Fibroblast of lung (primary cell): Measurements from ENCODE around the gene RUVBL2. TPM values are rescaled to one million over a fixed set of nuclear protein-coding genes. Genes with fewer than 3 reads are reported as not detected.

Experiments used
- DNase-seq, 2 donors: peaks; one replicate each; pipeline versions ENCODE4 v3.0.0 to v3.0.0-alpha.2; 2010; ENCODE audit warnings: low read depth in 2 of 2
- H2AFZ ChIP-seq: 2 replicates; pipeline ENCODE4 v1.5.1; 2012; ENCODE audit warnings: low read length, control low read depth, inconsistent platforms
- H3K27ac ChIP-seq: 2 replicates; pipeline ENCODE4 v1.5.1; 2011; ENCODE audit warnings: low read length, control low read depth; ENCODE audit not compliant: insufficient read depth
- H3K27me3 ChIP-seq: 2 replicates; pipeline ENCODE4 v1.5.1; 2011; ENCODE audit warnings: mild to moderate bottlenecking, low read length; ENCODE audit not compliant: control insufficient read depth, insufficient read depth
- H3K36me3 ChIP-seq: 2 replicates; pipeline ENCODE4 v1.5.1; 2011; ENCODE audit warnings: low read length; ENCODE audit not compliant: control insufficient read depth, insufficient read depth
- H3K4me1 ChIP-seq: 2 replicates; pipeline ENCODE4 v1.5.1; 2011; ENCODE audit warnings: low read length; ENCODE audit not compliant: control insufficient read depth, insufficient read depth; ENCODE audit errors: extremely low read depth
- H3K4me2 ChIP-seq: 2 replicates; pipeline ENCODE4 v1.5.1; 2011; ENCODE audit warnings: low read length, control low read depth; ENCODE audit not compliant: insufficient read depth; ENCODE audit errors: extremely low read depth
- H3K4me3 ChIP-seq, 4 experiments: fragments of 200-600 bp in 1 of 4; sonication (generic) in 1 of 4; replicated peaks in 1 of 4; 2 replicates each; pipeline ENCODE4 v1.5.1; 2011 to 2016; ENCODE audit warnings: low read length in 4 of 4, low read depth in 3 of 4, mild to moderate bottlenecking in 3 of 4, control low read depth in 2 of 4, inconsistent platforms in 1 of 4, mixed read lengths in 1 of 4; ENCODE audit not compliant: insufficient read depth in 1 of 4; ENCODE audit errors: control extremely low read depth in 1 of 4
- H3K79me2 ChIP-seq: 2 replicates; pipeline ENCODE4 v1.5.1; 2012; ENCODE audit warnings: mild to moderate bottlenecking, low read length, inconsistent platforms; ENCODE audit not compliant: control insufficient read depth, insufficient read depth
- H3K9ac ChIP-seq: 2 replicates; pipeline ENCODE4 v1.5.1; 2011; ENCODE audit warnings: mild to moderate bottlenecking, low read length, control low read depth; ENCODE audit not compliant: insufficient read depth
- H3K9me3 ChIP-seq: 2 replicates; pipeline ENCODE4 v1.5.1; 2012; ENCODE audit warnings: low read depth, low read length; ENCODE audit not compliant: control insufficient read depth, insufficient read depth
- H4K20me1 ChIP-seq: 2 replicates; pipeline ENCODE4 v1.5.1; 2011; ENCODE audit warnings: low read length; ENCODE audit not compliant: control insufficient read depth, insufficient read depth; ENCODE audit errors: extremely low read depth
- EZH2 ChIP-seq: IDR thresholded peaks from 2 replicates; pipeline ENCODE4 v1.5.1; 2012; ENCODE audit warnings: low read length, control low read depth, mild to moderate bottlenecking; ENCODE audit errors: missing control alignments
- polyA plus RNA-seq, 2 donors: library from polyadenylated mRNA; depleted of rRNA in 1 of 2; stranded (reverse) in 1 of 2; unstranded in 1 of 2; fragments of >200 nt; gene quantifications; 2 replicates each; pipeline ENCODE4 v1.2.1, GENCODE V29; 2011 to 2012; ENCODE audit warnings: missing spikeins in 1 of 2
- total RNA-seq: library from RNA; depleted of rRNA; stranded (reverse); fragments of >200 nt; gene quantifications from 2 replicates; pipeline ENCODE4 v1.2.1, GENCODE V29; 2014
- TF ChIP-seq, protein P1 (sequence below), 2 donors: IDR thresholded peaks in 1 of 2; conservative IDR thresholded peaks in 1 of 2; 1 replicate in 1 of 2; 2 replicates in 1 of 2; pipeline ENCODE4 v1.5.1; 2011 to 2012; ENCODE audit warnings: low read length in 2 of 2, control low read depth in 1 of 2, inconsistent platforms in 1 of 2, low read depth in 1 of 2, mild to moderate bottlenecking in 1 of 2

RUVBL2 gene
- total and polyA plus RNA-seq, 2 donors (not counting 1 experiment from before 2014, with no cell fraction given): 77.6 to 158 TPM

GRCh38 chr19:48967346-48968178 is 26.1 kb upstream of the RUVBL2 start:
- peaks cover 6% of the 10 kb centered on the region for H4K20me1 ChIP-seq
- H3K4me3 ChIP-seq: peak overlapping the region in 2 of 4 experiments; percentile 94 to 99
- DNase-seq: peak; percentile 49 to 78
- H3K9ac ChIP-seq: no peak overlapping the region
- peaks cover 15% of the 10 kb centered on the region for H3K4me1 ChIP-seq
- H3K4me2 ChIP-seq: peak overlapping the region; percentile 9
- H3K79me2 ChIP-seq: peaks cover 19% of the 10 kb centered on the region
- H3K9me3 ChIP-seq: no peaks in the 10 kb centered on the region
- no peak overlapping the region for H3K27ac ChIP-seq
- peaks cover 20% of the 10 kb centered on the region for H3K36me3 ChIP-seq
- H3K27me3 ChIP-seq: no peaks in the 10 kb centered on the region
- no peak for TF ChIP-seq EZH2
- TF ChIP-seq, protein P1, sequence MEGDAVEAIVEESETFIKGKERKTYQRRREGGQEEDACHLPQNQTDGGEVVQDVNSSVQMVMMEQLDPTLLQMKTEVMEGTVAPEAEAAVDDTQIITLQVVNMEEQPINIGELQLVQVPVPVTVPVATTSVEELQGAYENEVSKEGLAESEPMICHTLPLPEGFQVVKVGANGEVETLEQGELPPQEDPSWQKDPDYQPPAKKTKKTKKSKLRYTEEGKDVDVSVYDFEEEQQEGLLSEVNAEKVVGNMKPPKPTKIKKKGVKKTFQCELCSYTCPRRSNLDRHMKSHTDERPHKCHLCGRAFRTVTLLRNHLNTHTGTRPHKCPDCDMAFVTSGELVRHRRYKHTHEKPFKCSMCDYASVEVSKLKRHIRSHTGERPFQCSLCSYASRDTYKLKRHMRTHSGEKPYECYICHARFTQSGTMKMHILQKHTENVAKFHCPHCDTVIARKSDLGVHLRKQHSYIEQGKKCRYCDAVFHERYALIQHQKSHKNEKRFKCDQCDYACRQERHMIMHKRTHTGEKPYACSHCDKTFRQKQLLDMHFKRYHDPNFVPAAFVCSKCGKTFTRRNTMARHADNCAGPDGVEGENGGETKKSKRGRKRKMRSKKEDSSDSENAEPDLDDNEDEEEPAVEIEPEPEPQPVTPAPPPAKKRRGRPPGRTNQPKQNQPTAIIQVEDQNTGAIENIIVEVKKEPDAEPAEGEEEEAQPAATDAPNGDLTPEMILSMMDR (conservative IDR thresholded peaks at IDR 0.05 in 1 of 2, IDR thresholded peaks at IDR 0.05 in 1 of 2; ENCODE audit: low read depth in 1 of 2, low read length in 2 of 2): no peak
- H2AFZ ChIP-seq: no peak overlapping the region

- no peaks in the 10 kb centered on the region for H3K9me3 ChIP-seq
- TF ChIP-seq EZH2: no peak
- TF ChIP-seq, protein P1 (conservative IDR thresholded peaks at IDR 0.05 in 1 of 2, IDR thresholded peaks at IDR 0.05 in 1 of 2; ENCODE audit: low read depth in 1 of 2, low read length in 2 of 2): no peak
- H3K9ac ChIP-seq: no peak overlapping the region
- H3K27ac ChIP-seq: no peak overlapping the region
- H3K36me3 ChIP-seq: peaks cover 20% of the 10 kb centered on the region
- no peak overlapping the region for H3K4me2 ChIP-seq
- peaks cover 14% of the 10 kb centered on the region for H3K4me1 ChIP-seq
- peaks cover 19% of the 10 kb centered on the region for H3K79me2 ChIP-seq
- H4K20me1 ChIP-seq: peaks cover 6% of the 10 kb centered on the region
- no peak overlapping the region for H2AFZ ChIP-seq
- no peaks in the 10 kb centered on the region for H3K27me3 ChIP-seq
- H3K4me3 ChIP-seq: peak overlapping the region in 1 of 4 experiments; percentile 94
- DNase-seq: peak in 1 of 2 donors; percentile 53
Measured at GRCh38 chr19:48968179-48968661, 25.5 kb upstream of the RUVBL2 start.

DNA sequence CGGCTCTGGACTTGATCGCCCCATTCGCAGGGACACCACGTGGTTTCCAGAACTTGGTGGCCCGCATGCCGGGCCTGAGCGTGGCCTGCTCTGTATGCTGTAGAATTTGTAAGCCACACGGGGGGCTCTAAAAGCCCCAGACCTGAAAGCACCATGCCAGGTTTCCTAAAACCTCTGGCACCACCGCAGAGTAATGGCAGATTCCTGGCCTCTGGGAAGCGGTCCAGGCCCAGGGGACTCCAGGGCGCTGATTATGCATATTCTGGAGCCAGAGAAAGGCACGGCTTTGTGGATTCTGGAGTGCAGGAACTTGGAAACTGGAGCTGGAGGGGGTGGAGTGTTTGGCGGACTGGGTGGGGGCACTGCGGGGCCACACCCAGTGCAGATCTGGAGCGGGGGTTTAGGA is 24.9 kb upstream of the RUVBL2 start:
- H3K9ac ChIP-seq: no peak overlapping the region
- peaks cover 22% of the 10 kb centered on the region for H3K36me3 ChIP-seq
- DNase-seq: no peak
- TF ChIP-seq EZH2: no peak
- TF ChIP-seq, protein P1 (conservative IDR thresholded peaks at IDR 0.05 in 1 of 2, IDR thresholded peaks at IDR 0.05 in 1 of 2; ENCODE audit: low read depth in 1 of 2, low read length in 2 of 2): no peak
- H3K4me3 ChIP-seq: no peak overlapping the region
- peaks cover 8% of the 10 kb centered on the region for H3K4me1 ChIP-seq
- no peak overlapping the region for H2AFZ ChIP-seq
- H3K79me2 ChIP-seq: peaks cover 19% of the 10 kb centered on the region
- H3K9me3 ChIP-seq: no peaks in the 10 kb centered on the region
- no peaks in the 10 kb centered on the region for H3K27me3 ChIP-seq
- no peak overlapping the region for H3K4me2 ChIP-seq
- H4K20me1 ChIP-seq: peaks cover 6% of the 10 kb centered on the region
- H3K27ac ChIP-seq: no peak overlapping the region
